Ovary (tissue), 3 donors: ENCODE results near the gene GBX2.

Source experiments
- POLR2A ChIP-seq: fragments of 450-650 bp; IDR thresholded peaks from one replicate; pipeline ENCODE4 v1.6.1; 2017; ENCODE audit warnings: antibody characterized with exemption, mild to moderate bottlenecking, moderate library complexity
- TF ChIP-seq, protein P1 (sequence below), 3 donors: fragments of 450-650 bp in 2 of 3; fragments of 200-600 bp in 1 of 3; IDR thresholded peaks; one replicate each; pipeline versions ENCODE4 v1.5.1 to v1.8.0; 2016 to 2022; ENCODE audit warnings: antibody characterized with exemption in 3 of 3, mild to moderate bottlenecking in 1 of 3
- donor health status: DM: no; HTN: no; CAD: no.

DNA sequence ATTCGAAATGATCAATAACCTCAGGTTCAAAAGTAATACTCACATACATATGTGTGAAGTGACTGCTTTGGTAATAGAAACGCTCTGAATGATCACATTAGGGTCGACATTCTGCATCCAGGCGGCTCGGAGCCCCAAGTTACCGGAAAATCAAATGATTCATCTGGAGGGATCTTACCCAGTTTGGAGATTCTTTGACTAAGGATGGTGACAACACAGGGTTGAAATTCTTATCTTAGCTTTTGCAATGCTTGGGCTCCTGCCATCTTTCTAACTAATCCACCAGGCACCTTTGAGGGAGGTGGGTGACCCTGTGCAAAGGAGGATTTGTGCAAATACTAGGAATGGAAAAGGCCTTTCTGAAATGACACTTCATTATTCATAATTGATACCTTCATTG, 10.8 kb downstream of the GBX2 start:
- TF ChIP-seq POLR2A: no peak
- TF ChIP-seq, protein P1, sequence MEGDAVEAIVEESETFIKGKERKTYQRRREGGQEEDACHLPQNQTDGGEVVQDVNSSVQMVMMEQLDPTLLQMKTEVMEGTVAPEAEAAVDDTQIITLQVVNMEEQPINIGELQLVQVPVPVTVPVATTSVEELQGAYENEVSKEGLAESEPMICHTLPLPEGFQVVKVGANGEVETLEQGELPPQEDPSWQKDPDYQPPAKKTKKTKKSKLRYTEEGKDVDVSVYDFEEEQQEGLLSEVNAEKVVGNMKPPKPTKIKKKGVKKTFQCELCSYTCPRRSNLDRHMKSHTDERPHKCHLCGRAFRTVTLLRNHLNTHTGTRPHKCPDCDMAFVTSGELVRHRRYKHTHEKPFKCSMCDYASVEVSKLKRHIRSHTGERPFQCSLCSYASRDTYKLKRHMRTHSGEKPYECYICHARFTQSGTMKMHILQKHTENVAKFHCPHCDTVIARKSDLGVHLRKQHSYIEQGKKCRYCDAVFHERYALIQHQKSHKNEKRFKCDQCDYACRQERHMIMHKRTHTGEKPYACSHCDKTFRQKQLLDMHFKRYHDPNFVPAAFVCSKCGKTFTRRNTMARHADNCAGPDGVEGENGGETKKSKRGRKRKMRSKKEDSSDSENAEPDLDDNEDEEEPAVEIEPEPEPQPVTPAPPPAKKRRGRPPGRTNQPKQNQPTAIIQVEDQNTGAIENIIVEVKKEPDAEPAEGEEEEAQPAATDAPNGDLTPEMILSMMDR (IDR thresholded peaks at IDR 0.05): no peak
